BE2C (cell line): ENCODE results near the gene CPT1A. TPM values are rescaled to one million over a fixed set of nuclear protein-coding genes. Genes with fewer than 3 reads are reported as not detected.
A peak's percentile ranks its signal among the peaks of the same experiment; 100 is the strongest.
"Not testable (repeated sequence)": the region's sequence is repeated elsewhere in the genome, so short reads cannot be mapped to it uniquely, and the experiment has no call there.

Source experiments
- DNase-seq: peaks from one replicate; pipeline ENCODE4 v3.0.0-alpha.2; 2020
- H3K27me3 ChIP-seq: fragments of 250-450 bp; sonication (Bioruptor Pico); 2 replicates; pipeline ENCODE4 v1.5.1; 2020; ENCODE audit warnings: mild to moderate bottlenecking
- H3K36me3 ChIP-seq: fragments of 250-450 bp; sonication (Bioruptor Pico); 2 replicates; pipeline ENCODE4 v1.5.1; 2020; ENCODE audit warnings: mild to moderate bottlenecking
- H3K4me1 ChIP-seq: fragments of 250-450 bp; sonication (Bioruptor Pico); 2 replicates; pipeline ENCODE4 v1.5.1; 2020
- H3K4me3 ChIP-seq: 2 replicates; pipeline ENCODE4 v1.5.1; 2011; ENCODE audit warnings: low read depth, low read length
- H3K9me3 ChIP-seq: fragments of 250-450 bp; sonication (Bioruptor Pico); 2 replicates; pipeline ENCODE4 v1.5.1; 2020
- polyA plus RNA-seq: library from polyadenylated mRNA; unstranded; fragments of >200 nt; gene quantifications from one replicate; pipeline ENCODE4 v1.2.1, GENCODE V29; 2012; ENCODE audit warnings: low read depth, missing spikeins; ENCODE audit not compliant: insufficient read length, insufficient read depth
- TF ChIP-seq, protein P1 (sequence below): IDR thresholded peaks from 2 replicates; pipeline ENCODE4 v1.5.1; 2012; ENCODE audit warnings: mild to moderate bottlenecking, low read depth, low read length

CPT1A gene
- 34.3 TPM for polyA plus RNA-seq

- Histone ChIP-seq H3K36me3 (no peaks in the 10 kb centered on the region), H3K4me3 (peak within 1 kb of the TSS; percentile 60), H3K9me3 (no peaks in the 10 kb centered on the region), H3K4me1 (peaks cover 12% of the 10 kb centered on the region), H3K27me3 (no peaks in the 10 kb centered on the region)
- peak; percentile 88 for DNase-seq
- TF ChIP-seq, protein P1, sequence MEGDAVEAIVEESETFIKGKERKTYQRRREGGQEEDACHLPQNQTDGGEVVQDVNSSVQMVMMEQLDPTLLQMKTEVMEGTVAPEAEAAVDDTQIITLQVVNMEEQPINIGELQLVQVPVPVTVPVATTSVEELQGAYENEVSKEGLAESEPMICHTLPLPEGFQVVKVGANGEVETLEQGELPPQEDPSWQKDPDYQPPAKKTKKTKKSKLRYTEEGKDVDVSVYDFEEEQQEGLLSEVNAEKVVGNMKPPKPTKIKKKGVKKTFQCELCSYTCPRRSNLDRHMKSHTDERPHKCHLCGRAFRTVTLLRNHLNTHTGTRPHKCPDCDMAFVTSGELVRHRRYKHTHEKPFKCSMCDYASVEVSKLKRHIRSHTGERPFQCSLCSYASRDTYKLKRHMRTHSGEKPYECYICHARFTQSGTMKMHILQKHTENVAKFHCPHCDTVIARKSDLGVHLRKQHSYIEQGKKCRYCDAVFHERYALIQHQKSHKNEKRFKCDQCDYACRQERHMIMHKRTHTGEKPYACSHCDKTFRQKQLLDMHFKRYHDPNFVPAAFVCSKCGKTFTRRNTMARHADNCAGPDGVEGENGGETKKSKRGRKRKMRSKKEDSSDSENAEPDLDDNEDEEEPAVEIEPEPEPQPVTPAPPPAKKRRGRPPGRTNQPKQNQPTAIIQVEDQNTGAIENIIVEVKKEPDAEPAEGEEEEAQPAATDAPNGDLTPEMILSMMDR = no peak
Measured at GRCh38 chr11:68841718-68842426, at the start of gene CPT1A. CPT1A (minus strand) TSS chr11:68841916; CDS start chr11:68815474, 26,442 bp downstream.

DNA sequence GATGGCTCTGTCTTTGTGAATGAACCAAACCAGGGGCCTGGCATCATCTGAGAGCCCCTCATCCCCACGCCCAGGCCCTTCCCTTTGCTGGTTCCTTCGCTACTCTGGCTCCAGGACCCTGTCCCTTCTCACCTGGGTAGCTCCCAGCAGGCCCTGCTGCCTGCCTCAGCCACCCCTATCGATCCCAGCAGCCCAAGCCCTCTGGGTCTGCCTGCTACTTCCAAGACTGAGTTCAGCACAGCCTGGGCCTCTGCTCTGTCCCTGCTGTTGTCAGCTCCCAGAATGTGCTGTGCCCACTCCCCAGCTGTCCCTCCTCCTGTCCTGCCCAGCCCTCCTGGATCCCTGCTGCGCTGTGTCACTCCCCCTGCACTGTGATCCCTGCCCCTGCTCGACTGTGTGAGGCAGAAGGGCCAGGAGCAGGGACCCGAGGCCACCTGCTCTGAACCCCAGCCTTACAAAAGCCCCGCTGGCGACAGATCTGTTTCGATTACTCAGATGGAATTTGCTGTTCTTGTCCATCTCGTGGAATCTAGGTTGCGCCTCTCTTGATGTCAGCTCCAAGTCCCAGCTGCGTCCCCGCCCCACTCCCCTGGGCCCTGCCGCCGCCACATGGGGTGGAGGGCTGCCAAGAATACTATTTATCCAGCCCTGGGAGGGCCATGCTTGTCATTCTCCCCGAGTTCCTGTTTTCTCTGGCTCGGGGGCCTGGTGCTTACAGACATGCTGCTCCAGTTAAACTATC is 48.9 kb upstream of the CPT1A start:
- H3K27me3 ChIP-seq = no peaks in the 10 kb centered on the region
- TF ChIP-seq, protein P1 = no peak
- H3K4me3 ChIP-seq = peak overlapping the region; percentile 22
- peaks cover 24% of the 10 kb centered on the region for H3K4me1 ChIP-seq
- peak; percentile 95 for DNase-seq
- H3K9me3 ChIP-seq = no peaks in the 10 kb centered on the region
- H3K36me3 ChIP-seq = peaks cover 36% of the 10 kb centered on the region

GRCh38 chr11:68889948-68890446 is 48.3 kb upstream of the CPT1A start:
- TF ChIP-seq, protein P1 = peak; percentile 84
- no peaks in the 10 kb centered on the region for H3K27me3 ChIP-seq
- peak; percentile 83 for DNase-seq
- H3K4me1 ChIP-seq = peaks cover 24% of the 10 kb centered on the region
- peak overlapping the region; percentile 22 for H3K4me3 ChIP-seq
- peaks cover 30% of the 10 kb centered on the region for H3K36me3 ChIP-seq
- H3K9me3 ChIP-seq = no peaks in the 10 kb centered on the region

- not testable (repeated sequence) for H3K36me3 ChIP-seq, H3K27me3 ChIP-seq, H3K9me3 ChIP-seq, H3K4me1 ChIP-seq, H3K4me3 ChIP-seq, DNase-seq
Measured at GRCh38 chr11:68884827-68885226, 43.1 kb upstream of the CPT1A start.

DNA sequence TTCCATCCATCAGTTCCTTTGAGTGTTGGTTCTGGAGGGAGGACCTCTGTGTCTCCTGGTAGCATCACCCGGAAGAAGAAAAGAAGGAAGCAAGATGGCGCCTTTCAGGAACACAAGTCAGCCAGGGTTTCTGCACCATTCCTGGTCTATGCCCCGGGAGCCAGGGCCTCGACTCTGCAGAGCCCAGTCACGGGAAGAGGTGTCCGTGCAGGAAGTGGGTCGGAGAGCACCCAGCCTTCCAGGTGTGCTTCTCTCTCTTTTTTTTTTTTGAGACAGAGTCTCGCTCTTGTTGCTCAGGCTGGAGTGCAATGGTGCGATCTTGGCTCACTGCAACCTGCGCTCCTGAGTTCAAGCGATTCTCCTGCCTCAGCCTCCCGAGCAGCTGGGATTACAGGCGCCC is 40.7 kb upstream of the CPT1A start:
- Histone ChIP-seq H3K9me3 (no peaks in the 10 kb centered on the region), H3K36me3 (no peaks in the 10 kb centered on the region), H3K4me1 (no peaks in the 10 kb centered on the region), H3K27me3 (no peaks in the 10 kb centered on the region), H3K4me3 (no peak overlapping the region)
- TF ChIP-seq, protein P1 = no peak
- no peak for DNase-seq

- DNase-seq = no peak
- Histone ChIP-seq H3K4me3 (no peak overlapping the region), H3K9me3 (no peaks in the 10 kb centered on the region), H3K4me1 (no peaks in the 10 kb centered on the region), H3K27me3 (no peaks in the 10 kb centered on the region), H3K36me3 (no peaks in the 10 kb centered on the region)
- TF ChIP-seq, protein P1 = no peak
Measured at GRCh38 chr11:68881320-68881719, 39.6 kb upstream of the CPT1A start.
